C4-2B (cell line): ENCODE measurements around the gene PAXX.

ENCODE experiments used
- H3K27ac ChIP-seq: fragments of 450-650 bp; 2 replicates; pipeline ENCODE4 v1.5.1; 2017
- CTCF ChIP-seq: fragments of 450-650 bp; conservative IDR thresholded peaks from 2 replicates; pipeline ENCODE4 v1.5.1; 2017; ENCODE audit warnings: mild to moderate bottlenecking
- ZFX ChIP-seq: fragments of 450-650 bp; IDR thresholded peaks from 2 replicates; pipeline ENCODE4 v1.6.1; 2017

PAXX gene

GRCh38 chr9:136972743-136973142 lies 19.5 kb upstream of the PAXX start:
- H3K27ac ChIP-seq = no peak overlapping the region
- TF ChIP-seq CTCF (no peak), ZFX (no peak)

DNA sequence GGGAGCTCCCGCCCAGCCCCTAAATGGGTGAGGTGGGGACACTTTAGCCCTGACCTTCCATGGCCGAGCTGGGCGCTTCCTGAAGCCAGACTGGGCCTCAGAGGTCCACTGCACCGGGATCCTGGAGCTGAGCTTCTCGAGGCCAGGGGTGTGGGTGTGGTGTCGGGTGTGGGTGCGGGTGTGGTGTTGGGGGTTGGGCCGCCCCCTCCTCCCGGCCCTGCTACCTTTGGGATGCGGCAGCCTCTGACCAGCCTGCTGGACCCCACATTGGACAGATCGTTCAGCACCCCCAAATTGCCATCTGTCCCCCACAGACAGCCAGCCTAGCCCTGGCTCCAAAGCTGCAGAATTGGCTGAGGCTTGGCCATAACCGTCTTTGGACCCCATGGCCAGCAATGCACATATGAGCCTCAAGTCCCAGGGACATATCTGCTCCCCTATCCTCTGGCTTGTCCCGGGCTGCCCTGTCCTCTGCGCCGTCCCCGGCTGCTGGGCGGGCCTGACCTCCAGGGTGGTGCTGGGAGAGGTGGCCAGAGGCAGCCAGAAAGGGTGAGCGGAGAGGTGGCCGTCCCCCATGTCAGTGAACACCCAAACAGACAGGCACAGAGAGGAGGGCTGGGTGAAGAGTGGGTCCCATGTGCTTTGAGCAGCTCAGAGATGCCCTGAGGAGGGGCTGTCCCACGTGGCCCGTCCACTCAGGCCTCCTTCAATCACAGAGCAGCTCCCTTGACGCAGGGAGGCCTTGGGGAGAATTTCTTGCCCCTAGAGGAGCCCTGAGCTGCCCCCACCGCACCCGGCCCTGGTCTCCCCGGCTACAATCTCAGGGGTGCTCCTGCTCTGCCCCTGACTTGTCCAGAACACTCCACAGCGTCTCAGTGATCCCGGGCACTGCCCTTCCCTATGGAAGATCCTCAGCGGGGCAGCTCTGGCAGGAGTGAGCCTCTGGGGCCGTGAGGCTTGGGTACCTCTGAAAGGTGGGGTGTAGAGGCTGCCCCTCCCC lies 18.3 kb upstream of the PAXX start:
- no peak for TF ChIP-seq ZFX
- no peak for TF ChIP-seq CTCF
- H3K27ac ChIP-seq = no peak overlapping the region

DNA sequence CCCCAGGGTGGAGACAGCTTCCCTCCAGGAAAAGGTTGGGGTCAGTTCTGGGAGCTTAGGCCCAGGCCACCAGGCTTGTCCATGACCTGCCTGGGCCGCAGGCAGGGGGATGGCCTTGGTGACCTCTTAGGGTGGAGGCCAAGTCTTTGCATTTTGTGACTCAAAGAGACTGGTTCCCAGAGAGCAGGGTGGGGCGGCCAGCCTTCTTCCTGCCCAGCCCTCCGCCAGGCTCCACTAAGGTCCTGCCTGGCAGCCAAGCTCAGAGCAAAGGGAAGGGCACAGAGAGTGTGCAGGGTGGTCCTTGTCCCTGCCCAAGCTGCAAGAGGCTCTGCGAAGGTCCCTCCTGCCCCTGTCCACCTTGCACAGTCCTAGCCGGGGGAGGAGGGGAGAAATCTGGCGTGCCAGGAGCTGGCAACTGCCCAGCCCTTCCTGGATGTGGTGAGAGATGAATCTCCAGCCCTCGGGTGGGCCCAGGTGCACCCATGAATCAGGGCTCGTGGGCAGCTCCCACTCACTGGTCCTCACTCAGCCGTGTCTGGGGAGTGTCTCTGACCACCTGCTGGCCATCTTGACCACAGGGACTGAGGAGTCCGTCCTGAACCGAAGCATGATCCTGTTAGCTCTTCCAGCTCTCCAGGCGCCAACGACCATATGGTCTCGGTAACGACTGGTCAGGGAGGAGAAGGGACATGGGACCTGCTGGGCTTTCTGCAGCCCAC lies 17.2 kb upstream of the PAXX start:
- no peak overlapping the region for H3K27ac ChIP-seq
- no peak for TF ChIP-seq CTCF
- TF ChIP-seq ZFX = no peak

GRCh38 chr9:136975644-136976043 lies 16.6 kb upstream of the PAXX start:
- TF ChIP-seq ZFX = no peak
- TF ChIP-seq CTCF = no peak

DNA sequence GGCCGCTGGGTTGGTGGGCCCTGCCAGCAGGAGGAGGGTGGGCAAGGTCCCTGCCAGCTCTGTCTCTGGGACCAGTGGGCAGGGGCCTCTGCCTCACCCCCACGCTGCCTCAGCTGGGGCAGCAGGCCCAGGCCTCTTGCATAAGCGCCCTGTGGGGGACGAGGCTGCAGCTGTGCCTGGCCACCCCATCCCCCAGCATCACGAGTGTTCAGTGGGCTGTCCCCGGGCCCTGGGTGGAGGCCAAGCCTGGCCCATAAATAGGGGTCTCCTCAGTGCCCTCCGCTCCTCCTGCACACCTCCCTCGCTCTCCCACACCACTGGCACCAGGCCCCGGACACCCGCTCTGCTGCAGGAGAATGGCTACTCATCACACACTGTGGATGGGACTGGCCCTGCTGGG lies 15.0 kb upstream of the PAXX start, which contains the start of gene PTGDS:
PTGDS (plus strand) TSS at position 282 of the 400 bp plus-strand sequence; CDS start at position 357, 75 bp downstream.
- no peak for TF ChIP-seq CTCF

More at GRCh38 chr9:136975644-136976043, 16.6 kb upstream of the PAXX start:
- no peak overlapping the region for H3K27ac ChIP-seq

GRCh38 chr9:136977649-136978072 lies 14.6 kb upstream of the PAXX start:
- no peak for TF ChIP-seq CTCF
- no peak for TF ChIP-seq ZFX
- H3K27ac ChIP-seq = no peak overlapping the region

More for the DNA sequence above, 15.0 kb upstream of the PAXX start, which contains the start of gene PTGDS:
- H3K27ac ChIP-seq = no peak within 1 kb of the TSS
